Osteocyte (in vitro differentiated cells): Measurements from ENCODE around the gene LIN54. TPM values are rescaled to one million over a fixed set of nuclear protein-coding genes. Genes with fewer than 3 reads are reported as not detected.
"Not testable (repeated sequence)": the region's sequence is repeated elsewhere in the genome, so short reads cannot be mapped to it uniquely, and the experiment has no call there.

ENCODE experiments used
- DNase-seq: peaks from one replicate; pipeline ENCODE4 v3.0.0; 2021; ENCODE audit warnings: mixed read lengths; ENCODE audit not compliant: unreplicated experiment; ENCODE audit errors: extremely low spot score
- H3K27ac Mint-ChIP-seq: one replicate; pipeline ENCODE4 v1.8.0; 2021; ENCODE audit warnings: mild to moderate bottlenecking, mixed read lengths; ENCODE audit not compliant: unreplicated experiment
- H3K27me3 Mint-ChIP-seq: one replicate; pipeline ENCODE4 v1.8.0; 2021; ENCODE audit warnings: mixed read lengths; ENCODE audit not compliant: unreplicated experiment
- H3K36me3 Mint-ChIP-seq: one replicate; pipeline ENCODE4 v1.8.0; 2021; ENCODE audit warnings: mixed read lengths; ENCODE audit not compliant: unreplicated experiment
- H3K4me1 Mint-ChIP-seq: one replicate; pipeline ENCODE4 v1.8.0; 2021; ENCODE audit warnings: mixed read lengths; ENCODE audit not compliant: unreplicated experiment
- H3K4me3 Mint-ChIP-seq: one replicate; pipeline ENCODE4 v1.8.0; 2021; ENCODE audit warnings: mild to moderate bottlenecking, moderate library complexity, mixed read lengths; ENCODE audit not compliant: unreplicated experiment
- H3K9me3 Mint-ChIP-seq: one replicate; pipeline ENCODE4 v1.8.0; 2021; ENCODE audit warnings: mixed read lengths; ENCODE audit not compliant: unreplicated experiment
- CTCF ChIP-seq: fragments of 200-600 bp; sonication (generic); IDR thresholded peaks from 2 replicates; pipeline ENCODE4 v1.5.0; 2021; ENCODE audit warnings: antibody characterized with exemption, mild to moderate bottlenecking, moderate library complexity
- total RNA-seq: library from RNA; stranded (reverse); gene quantifications from 2 replicates; pipeline ENCODE4 v1.2.1, GENCODE V29; 2021

LIN54 gene
- total RNA-seq, 1 donor from 2014 or later: 12.6 TPM

- Mint-ChIP-seq H3K9me3 (no peaks in the 10 kb centered on the region), H3K36me3 (no peaks in the 10 kb centered on the region), H3K4me1 (peaks cover 40% of the 10 kb centered on the region), H3K27me3 (no peaks in the 10 kb centered on the region), H3K4me3 (peak overlapping the region; percentile 88), H3K27ac (peak overlapping the region; percentile 97)
- no peak for TF ChIP-seq CTCF
- DNase-seq: no peak
Measured at GRCh38 chr4:83010111-83010521, 507 bp downstream of the LIN54 start.

GRCh38 chr4:83009529-83009928 is 1.1 kb downstream of the LIN54 start:
- no peaks in the 10 kb centered on the region for H3K36me3 Mint-ChIP-seq
- DNase-seq: no peak
- no peak for TF ChIP-seq CTCF
- H3K27me3 Mint-ChIP-seq: no peaks in the 10 kb centered on the region
- H3K27ac Mint-ChIP-seq: peak overlapping the region; percentile 97
- peak overlapping the region; percentile 88 for H3K4me3 Mint-ChIP-seq
- H3K9me3 Mint-ChIP-seq: no peaks in the 10 kb centered on the region
- H3K4me1 Mint-ChIP-seq: peaks cover 40% of the 10 kb centered on the region

DNA sequence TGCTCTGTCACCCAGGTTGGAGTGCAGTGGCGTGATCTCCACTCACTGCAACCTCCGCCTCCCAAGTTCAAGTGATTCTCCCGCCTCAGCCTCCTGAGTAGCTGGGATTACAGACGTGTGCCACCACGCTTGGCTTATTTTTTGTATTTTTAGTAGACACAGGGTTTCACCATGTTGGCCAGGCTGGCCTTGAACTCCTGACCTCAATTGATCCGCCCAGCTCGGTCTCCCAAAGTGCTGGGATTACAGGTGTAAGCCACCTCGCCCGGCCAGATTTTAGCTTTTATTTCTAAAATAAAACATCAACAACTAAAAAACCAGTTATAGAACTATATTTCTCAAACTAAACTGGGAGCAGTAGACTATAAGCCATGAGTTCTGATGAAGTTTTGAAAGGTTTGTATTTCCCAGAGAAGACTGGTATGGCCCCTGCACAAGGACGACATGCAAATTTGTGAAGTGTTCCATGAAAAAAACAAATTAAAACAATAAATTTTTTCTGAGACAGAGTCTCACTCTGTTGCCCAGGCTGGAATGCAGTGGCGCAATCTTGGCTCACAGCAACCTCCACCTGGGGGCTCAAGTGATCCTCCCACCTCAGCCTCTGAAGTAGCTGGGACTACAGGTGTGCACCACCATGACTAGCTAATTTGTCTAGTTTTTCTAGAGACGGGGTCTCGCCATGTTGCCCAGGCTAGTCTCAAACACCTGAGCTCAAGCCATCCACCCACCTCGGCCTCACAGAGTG is 7.4 kb downstream of the LIN54 start:
- not testable (repeated sequence) for H3K27ac Mint-ChIP-seq, H3K27me3 Mint-ChIP-seq, H3K9me3 Mint-ChIP-seq, H3K4me3 Mint-ChIP-seq, DNase-seq, H3K4me1 Mint-ChIP-seq, H3K36me3 Mint-ChIP-seq

GRCh38 chr4:83002329-83002728 is 8.3 kb downstream of the LIN54 start:
- TF ChIP-seq CTCF: no peak
- no peaks in the 10 kb centered on the region for H3K27me3 Mint-ChIP-seq
- H3K9me3 Mint-ChIP-seq: no peaks in the 10 kb centered on the region
- H3K4me1 Mint-ChIP-seq: peaks cover 6% of the 10 kb centered on the region
- H3K4me3 Mint-ChIP-seq: no peak overlapping the region
- DNase-seq: no peak
- H3K36me3 Mint-ChIP-seq: no peaks in the 10 kb centered on the region
- no peak overlapping the region for H3K27ac Mint-ChIP-seq

DNA sequence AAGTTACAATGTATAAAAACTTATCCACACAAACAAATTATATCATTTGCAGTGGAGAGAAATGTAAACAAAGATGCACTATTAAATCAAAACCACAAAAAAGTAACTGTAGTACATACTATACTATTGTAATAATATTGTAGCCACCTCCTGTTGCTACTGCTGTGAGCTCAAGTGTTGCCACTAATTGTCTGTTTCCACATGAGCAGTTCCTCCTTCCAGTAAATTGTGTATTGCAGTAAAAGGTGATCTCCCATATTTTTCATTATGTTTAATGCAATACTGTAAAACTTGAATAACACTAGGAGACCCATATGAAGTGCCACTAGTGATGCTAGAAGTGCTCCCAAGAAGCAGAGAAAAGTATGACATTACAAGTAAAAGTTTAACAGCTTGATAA is 11.7 kb downstream of the LIN54 start:
- Mint-ChIP-seq H3K27ac (no peak overlapping the region), H3K9me3 (no peaks in the 10 kb centered on the region), H3K36me3 (no peaks in the 10 kb centered on the region), H3K27me3 (no peaks in the 10 kb centered on the region), H3K4me1 (peaks cover 4% of the 10 kb centered on the region), H3K4me3 (no peak overlapping the region)
- DNase-seq: no peak
- TF ChIP-seq CTCF: no peak
